CD14-positive monocyte (primary cell): ENCODE data around the gene RTP5. TPM values are rescaled to one million over a fixed set of nuclear protein-coding genes. Genes with fewer than 3 reads are reported as not detected.

Experiments
- DNase-seq, 3 donors: peaks; one replicate each; pipeline ENCODE4 v3.0.0-alpha.2; 2011 to 2022
- H2AFZ ChIP-seq: 2 replicates; pipeline ENCODE4 v1.6.0; 2012; ENCODE audit warnings: mild to moderate bottlenecking, low read depth, low read length, inconsistent platforms; ENCODE audit not compliant: insufficient read depth, poor library complexity, severe bottlenecking
- H3K27ac ChIP-seq, 2 donors: 1 replicate in 1 of 2; 2 replicates in 1 of 2; pipeline ENCODE4 v1.5.1; 2012 to 2013; ENCODE audit warnings: low read length in 2 of 2, control low read depth in 1 of 2, inconsistent platforms in 1 of 2, low read depth in 1 of 2, mild to moderate bottlenecking in 1 of 2
- H3K27me3 ChIP-seq, 2 donors: one replicate each; pipeline versions ENCODE4 v1.6.0 to v1.6.1; 2011 to 2013; ENCODE audit warnings: low read length in 2 of 2; ENCODE audit not compliant: control insufficient read depth in 2 of 2, insufficient read depth in 2 of 2
- H3K36me3 ChIP-seq, 2 donors: replicated peaks in 1 of 2; 1 replicate in 1 of 2; 2 replicates in 1 of 2; pipeline versions ENCODE4 v1.5.1 to v1.6.1; 2012 to 2013; ENCODE audit warnings: low read length in 2 of 2, control low read depth in 1 of 2, inconsistent platforms in 1 of 2, mild to moderate bottlenecking in 1 of 2; ENCODE audit not compliant: insufficient read depth in 2 of 2, control insufficient read depth in 1 of 2
- H3K4me1 ChIP-seq, 2 donors: 1 replicate in 1 of 2; 2 replicates in 1 of 2; pipeline versions ENCODE4 v1.5.1 to v1.6.1; 2012 to 2013; ENCODE audit warnings: low read length in 2 of 2, control low read depth in 1 of 2, inconsistent platforms in 1 of 2, mild to moderate bottlenecking in 1 of 2, moderate library complexity in 1 of 2; ENCODE audit not compliant: insufficient read depth in 2 of 2, control insufficient read depth in 1 of 2
- H3K4me2 ChIP-seq: replicated peaks from 2 replicates; pipeline ENCODE3; 2012; ENCODE audit warnings: low read length, moderate library complexity, mild to moderate bottlenecking; ENCODE audit not compliant: poor library complexity, severe bottlenecking; ENCODE audit errors: extremely low read depth
- H3K4me3 ChIP-seq, 3 experiments: fragments of 200-600 bp in 1 of 3; sonication (generic) in 1 of 3; replicated peaks in 1 of 3; 1 replicate in 2 of 3; 2 replicates in 1 of 3; pipeline ENCODE4 v1.5.1; 2011 to 2013; ENCODE audit warnings: low read length in 3 of 3, mild to moderate bottlenecking in 3 of 3, control low read depth in 2 of 3, low read depth in 2 of 3, inconsistent platforms in 1 of 3, moderate library complexity in 1 of 3
- H3K79me2 ChIP-seq: 2 replicates; pipeline ENCODE4 v1.6.0; 2012; ENCODE audit warnings: mild to moderate bottlenecking, control low read depth, inconsistent platforms, low read length, moderate library complexity; ENCODE audit not compliant: insufficient read depth
- H3K9ac ChIP-seq: 2 replicates; pipeline ENCODE4 v1.6.0; 2017; ENCODE audit warnings: low read length, mild to moderate bottlenecking; ENCODE audit not compliant: insufficient read depth, poor library complexity, severe bottlenecking
- H3K9me3 ChIP-seq, 2 donors: replicated peaks in 1 of 2; 1 replicate in 1 of 2; 2 replicates in 1 of 2; pipeline versions ENCODE4 v1.5.1 to v1.6.1; 2012 to 2013; ENCODE audit warnings: low read length in 2 of 2, control low read depth in 1 of 2; ENCODE audit not compliant: control insufficient read depth in 1 of 2, insufficient read depth in 1 of 2
- H4K20me1 ChIP-seq: 2 replicates; pipeline ENCODE4 v1.6.0; 2012; ENCODE audit warnings: mild to moderate bottlenecking, low read length, control low read depth, moderate library complexity; ENCODE audit not compliant: insufficient read depth
- H3K27ac Mint-ChIP-seq, 7 donors: one replicate each; pipeline ENCODE4 v1.8.0; 2020; ENCODE audit warnings: mild to moderate bottlenecking in 7 of 7, mixed read lengths in 7 of 7, moderate library complexity in 6 of 7, inconsistent platforms in 2 of 7
- H3K27me3 Mint-ChIP-seq, 3 donors: one replicate each; pipeline ENCODE4 v1.8.0; 2021 to 2022; ENCODE audit warnings: low read depth in 3 of 3, mild to moderate bottlenecking in 3 of 3, mixed read lengths in 3 of 3, moderate library complexity in 3 of 3, inconsistent platforms in 1 of 3
- H3K36me3 Mint-ChIP-seq, 2 donors: one replicate each; pipeline ENCODE4 v1.8.0; 2020; ENCODE audit warnings: mixed read lengths in 2 of 2, inconsistent platforms in 1 of 2, mild to moderate bottlenecking in 1 of 2
- H3K4me1 Mint-ChIP-seq: one replicate; pipeline ENCODE4 v1.8.0; 2020; ENCODE audit warnings: mild to moderate bottlenecking, mixed read lengths
- H3K4me3 Mint-ChIP-seq, 2 donors: one replicate each; pipeline ENCODE4 v1.8.0; 2020; ENCODE audit warnings: mild to moderate bottlenecking in 2 of 2, mixed read lengths in 2 of 2, moderate library complexity in 1 of 2
- H3K9me3 Mint-ChIP-seq, 7 donors: one replicate each; pipeline ENCODE4 v1.8.0; 2020 to 2022; ENCODE audit warnings: mixed read lengths in 7 of 7, mild to moderate bottlenecking in 6 of 7, moderate library complexity in 6 of 7, inconsistent platforms in 2 of 7
- WGBS: methylation state at CpG from one replicate; pipeline ENCODE4 v1.1.5; 2013; ENCODE audit warnings: missing lambda C conversion rate; ENCODE audit not compliant: insufficient coverage; 5-methylcytosine and 5-hydroxymethylcytosine counted together
- intact Hi-C, 2 donors: fragments of 100-400 bp; cut with micrococcal nuclease; formaldehyde crosslinking; loops; one replicate each; pipeline versions ENCODE4 v1.15.0 to v1.15.1; 2023
- polyA plus RNA-seq, 3 donors: library from polyadenylated mRNA; depleted of rRNA in 1 of 3; unstranded in 2 of 3; stranded (reverse) in 1 of 3; fragments of 300-500 nt in 2 of 3; fragments of >200 nt in 1 of 3; fragmentation: Illumina TruSeq in 2 of 3; gene quantifications; 1 replicate in 2 of 3; 2 replicates in 1 of 3; pipeline ENCODE4 v1.2.3, GENCODE V29; 2012 to 2021
- TF ChIP-seq, protein P1 (sequence below): fragments of 200-600 bp; IDR thresholded peaks from one replicate; pipeline ENCODE4 v1.8.0; 2022; ENCODE audit warnings: antibody characterized with exemption, mild to moderate bottlenecking

Gene RTP5
- polyA plus RNA-seq, 3 donors, result 0.03 TPM; not detected in 2

- peaks cover 9% of the 10 kb centered on the region for H3K4me1 Mint-ChIP-seq
- WGBS, result 90% methylated on average over 2 of the region's 9 CpGs
- H3K9ac ChIP-seq, result no peak overlapping the region
- H3K27ac ChIP-seq, result no peak overlapping the region
- DNase-seq, result no peak
- no peaks in the 10 kb centered on the region for H3K79me2 ChIP-seq
- no peak overlapping the region for H3K4me2 ChIP-seq
- no peaks in the 10 kb centered on the region for H3K36me3 Mint-ChIP-seq
- no peaks in the 10 kb centered on the region for H3K9me3 ChIP-seq
- no peaks in the 10 kb centered on the region for H3K36me3 ChIP-seq
- H3K9me3 Mint-ChIP-seq, result peaks cover 0 to 3% (median under 1%) of the 10 kb centered on the region in 7 donors
- no peaks in the 10 kb centered on the region for H4K20me1 ChIP-seq
- intact Hi-C loops, result no loop called here
- TF ChIP-seq, protein P1, sequence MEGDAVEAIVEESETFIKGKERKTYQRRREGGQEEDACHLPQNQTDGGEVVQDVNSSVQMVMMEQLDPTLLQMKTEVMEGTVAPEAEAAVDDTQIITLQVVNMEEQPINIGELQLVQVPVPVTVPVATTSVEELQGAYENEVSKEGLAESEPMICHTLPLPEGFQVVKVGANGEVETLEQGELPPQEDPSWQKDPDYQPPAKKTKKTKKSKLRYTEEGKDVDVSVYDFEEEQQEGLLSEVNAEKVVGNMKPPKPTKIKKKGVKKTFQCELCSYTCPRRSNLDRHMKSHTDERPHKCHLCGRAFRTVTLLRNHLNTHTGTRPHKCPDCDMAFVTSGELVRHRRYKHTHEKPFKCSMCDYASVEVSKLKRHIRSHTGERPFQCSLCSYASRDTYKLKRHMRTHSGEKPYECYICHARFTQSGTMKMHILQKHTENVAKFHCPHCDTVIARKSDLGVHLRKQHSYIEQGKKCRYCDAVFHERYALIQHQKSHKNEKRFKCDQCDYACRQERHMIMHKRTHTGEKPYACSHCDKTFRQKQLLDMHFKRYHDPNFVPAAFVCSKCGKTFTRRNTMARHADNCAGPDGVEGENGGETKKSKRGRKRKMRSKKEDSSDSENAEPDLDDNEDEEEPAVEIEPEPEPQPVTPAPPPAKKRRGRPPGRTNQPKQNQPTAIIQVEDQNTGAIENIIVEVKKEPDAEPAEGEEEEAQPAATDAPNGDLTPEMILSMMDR, result no peak
- H3K4me1 ChIP-seq, result peaks cover 0 to 9% of the 10 kb centered on the region in 2 donors
- H3K27ac Mint-ChIP-seq, result no peak overlapping the region
- H3K27me3 Mint-ChIP-seq, result peaks cover 11 to 38% (median 18%) of the 10 kb centered on the region in 3 donors
- no peak overlapping the region for H2AFZ ChIP-seq
- H3K27me3 ChIP-seq, result peaks cover 0 to 20% of the 10 kb centered on the region in 2 donors
- no peak overlapping the region for H3K4me3 Mint-ChIP-seq
- no peak overlapping the region for H3K4me3 ChIP-seq
Observed at GRCh38 chr2:241859017-241859435, 10.5 kb upstream of the RTP5 start.

GRCh38 chr2:241859436-241860183 lies 9.9 kb upstream of the RTP5 start:
- Mint-ChIP-seq H3K27ac (peak overlapping the region in 4 of 7 donors; percentile 3 to 61 (median 52)), H3K4me3 (peak overlapping the region; percentile 47 to 49), H3K27me3 (peaks cover 15 to 39% (median 22%) of the 10 kb centered on the region in 3 donors), H3K4me1 (peaks cover 12% of the 10 kb centered on the region), H3K9me3 (peaks cover 0 to 9% (median 3%) of the 10 kb centered on the region in 7 donors), H3K36me3 (no peaks in the 10 kb centered on the region)
- TF ChIP-seq, protein P1, result no peak
- intact Hi-C loops, result no loop called here
- Histone ChIP-seq H3K4me3 (no peak overlapping the region), H2AFZ (peak overlapping the region; percentile 29), H4K20me1 (no peaks in the 10 kb centered on the region), H3K36me3 (no peaks in the 10 kb centered on the region), H3K4me2 (peak overlapping the region; percentile 31), H3K9me3 (peaks cover 0 to 6% of the 10 kb centered on the region in 2 donors), H3K9ac (no peak overlapping the region), H3K4me1 (peaks cover 0 to 9% of the 10 kb centered on the region in 2 donors), H3K27ac (no peak overlapping the region), H3K27me3 (peaks cover 0 to 26% of the 10 kb centered on the region in 2 donors), H3K79me2 (no peaks in the 10 kb centered on the region)
- DNase-seq, result no peak
- WGBS, result 65% methylated on average over 27 of the region's 30 CpGs
